ENCODE measurements around the gene NR1I2.

NR1I2 gene

GRCh38 chr3:119759962-119760361, 21.9 kb upstream of the NR1I2 start:
- Histone ChIP-seq H3K4me3 (ENCODE audit: insufficient read depth, low read depth, low read length, poor library complexity, severe bottlenecking) (no peak overlapping the region), H3K27me3 (replicated peaks; ENCODE audit: control insufficient read depth, insufficient read depth, low read length, poor library complexity, severe bottlenecking) (no peaks in the 10 kb centered on the region), H3K9me3 (ENCODE audit: control insufficient read depth, low read length) (no peaks in the 10 kb centered on the region), H3K4me1 (ENCODE audit: control insufficient read depth, insufficient read depth, low read length, poor library complexity, severe bottlenecking) (no peaks in the 10 kb centered on the region), H3K36me3 (ENCODE audit: control insufficient read depth, insufficient read depth, low read length) (no peaks in the 10 kb centered on the region), H3K27ac (ENCODE audit: insufficient read depth, low read length, poor library complexity, severe bottlenecking) (no peak overlapping the region)
- DNase-seq, result no peak

DNA sequence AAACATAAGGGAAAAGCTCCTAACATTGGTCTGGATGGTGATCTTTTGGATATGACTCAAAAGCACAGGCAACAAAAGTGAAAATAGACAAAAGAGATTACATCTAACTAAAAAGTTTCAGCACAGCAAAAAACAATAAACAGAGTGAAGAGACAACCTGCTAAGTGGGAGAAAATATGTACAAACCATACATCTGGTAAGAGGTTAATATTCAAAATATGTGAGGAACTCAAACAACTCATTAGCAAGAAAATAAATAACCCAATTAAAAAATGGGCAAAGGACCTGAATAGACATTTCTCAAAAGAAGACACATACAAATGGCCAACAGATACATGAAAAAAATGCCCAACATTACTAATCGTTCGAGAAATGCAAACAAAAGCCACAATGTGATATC, 19.0 kb upstream of the NR1I2 start:
- H3K36me3 ChIP-seq (ENCODE audit: control insufficient read depth, insufficient read depth, low read length), result no peaks in the 10 kb centered on the region
- H3K4me1 ChIP-seq (ENCODE audit: control insufficient read depth, insufficient read depth, low read length, poor library complexity, severe bottlenecking), result no peaks in the 10 kb centered on the region
- no peak overlapping the region for H3K4me3 ChIP-seq (ENCODE audit: insufficient read depth, low read depth, low read length, poor library complexity, severe bottlenecking)
- H3K27ac ChIP-seq (ENCODE audit: insufficient read depth, low read length, poor library complexity, severe bottlenecking), result no peak overlapping the region
- no peak for DNase-seq
- H3K27me3 ChIP-seq (replicated peaks; ENCODE audit: control insufficient read depth, insufficient read depth, low read length, poor library complexity, severe bottlenecking), result no peaks in the 10 kb centered on the region
- no peaks in the 10 kb centered on the region for H3K9me3 ChIP-seq (ENCODE audit: control insufficient read depth, low read length)

DNA sequence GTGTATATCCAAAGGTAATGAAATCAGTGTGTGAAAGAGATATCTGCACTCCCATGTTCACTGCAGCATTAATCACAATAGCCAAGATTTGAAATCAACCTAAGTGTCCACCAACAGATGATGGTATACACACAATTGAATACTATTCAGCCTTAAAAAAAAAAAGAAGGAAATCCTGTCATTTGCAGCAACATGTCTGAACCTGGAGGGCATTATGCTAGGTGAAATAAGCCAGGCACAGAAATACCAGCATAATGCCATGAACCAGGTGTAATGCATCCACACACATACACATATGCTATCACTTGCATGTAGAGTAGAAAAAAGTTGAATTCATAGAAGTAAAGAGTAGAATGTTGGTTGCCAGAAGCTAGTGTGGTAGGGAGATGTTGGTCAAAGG, 18.4 kb upstream of the NR1I2 start:
- H3K9me3 ChIP-seq (ENCODE audit: control insufficient read depth, low read length), result no peaks in the 10 kb centered on the region
- no peaks in the 10 kb centered on the region for H3K27me3 ChIP-seq (replicated peaks; ENCODE audit: control insufficient read depth, insufficient read depth, low read length, poor library complexity, severe bottlenecking)
- no peaks in the 10 kb centered on the region for H3K4me1 ChIP-seq (ENCODE audit: control insufficient read depth, insufficient read depth, low read length, poor library complexity, severe bottlenecking)
- no peaks in the 10 kb centered on the region for H3K36me3 ChIP-seq (ENCODE audit: control insufficient read depth, insufficient read depth, low read length)
- DNase-seq, result no peak
- no peak overlapping the region for H3K4me3 ChIP-seq (ENCODE audit: insufficient read depth, low read depth, low read length, poor library complexity, severe bottlenecking)
- H3K27ac ChIP-seq (ENCODE audit: insufficient read depth, low read length, poor library complexity, severe bottlenecking), result no peak overlapping the region

- no peak overlapping the region for H3K27ac ChIP-seq (ENCODE audit: insufficient read depth, low read length, poor library complexity, severe bottlenecking)
- no peaks in the 10 kb centered on the region for H3K4me1 ChIP-seq (ENCODE audit: control insufficient read depth, insufficient read depth, low read length, poor library complexity, severe bottlenecking)
- H3K4me3 ChIP-seq (ENCODE audit: insufficient read depth, low read depth, low read length, poor library complexity, severe bottlenecking), result no peak overlapping the region
- no peaks in the 10 kb centered on the region for H3K9me3 ChIP-seq (ENCODE audit: control insufficient read depth, low read length)
- H3K36me3 ChIP-seq (ENCODE audit: control insufficient read depth, insufficient read depth, low read length), result no peaks in the 10 kb centered on the region
- H3K27me3 ChIP-seq (replicated peaks; ENCODE audit: control insufficient read depth, insufficient read depth, low read length, poor library complexity, severe bottlenecking), result no peaks in the 10 kb centered on the region
- DNase-seq, result no peak
Measured at GRCh38 chr3:119765239-119765638, 16.7 kb upstream of the NR1I2 start.

- Histone ChIP-seq H3K36me3 (ENCODE audit: control insufficient read depth, insufficient read depth, low read length) (no peaks in the 10 kb centered on the region), H3K4me3 (ENCODE audit: insufficient read depth, low read depth, low read length, poor library complexity, severe bottlenecking) (no peak overlapping the region), H3K27me3 (replicated peaks; ENCODE audit: control insufficient read depth, insufficient read depth, low read length, poor library complexity, severe bottlenecking) (no peaks in the 10 kb centered on the region), H3K9me3 (ENCODE audit: control insufficient read depth, low read length) (no peaks in the 10 kb centered on the region), H3K27ac (ENCODE audit: insufficient read depth, low read length, poor library complexity, severe bottlenecking) (no peak overlapping the region), H3K4me1 (ENCODE audit: control insufficient read depth, insufficient read depth, low read length, poor library complexity, severe bottlenecking) (no peaks in the 10 kb centered on the region)
- DNase-seq, result no peak
Measured at GRCh38 chr3:119767936-119768601, 13.8 kb upstream of the NR1I2 start.

- no peaks in the 10 kb centered on the region for H3K27me3 ChIP-seq (replicated peaks; ENCODE audit: control insufficient read depth, insufficient read depth, low read length, poor library complexity, severe bottlenecking)
- DNase-seq, result no peak
- no peaks in the 10 kb centered on the region for H3K4me1 ChIP-seq (ENCODE audit: control insufficient read depth, insufficient read depth, low read length, poor library complexity, severe bottlenecking)
- H3K36me3 ChIP-seq (ENCODE audit: control insufficient read depth, insufficient read depth, low read length), result no peaks in the 10 kb centered on the region
- no peaks in the 10 kb centered on the region for H3K9me3 ChIP-seq (ENCODE audit: control insufficient read depth, low read length)
- H3K27ac ChIP-seq (ENCODE audit: insufficient read depth, low read length, poor library complexity, severe bottlenecking), result no peak overlapping the region
- no peak overlapping the region for H3K4me3 ChIP-seq (ENCODE audit: insufficient read depth, low read depth, low read length, poor library complexity, severe bottlenecking)
Measured at GRCh38 chr3:119768668-119769393, 13.1 kb upstream of the NR1I2 start.

- no peak overlapping the region for H3K4me3 ChIP-seq (ENCODE audit: insufficient read depth, low read depth, low read length, poor library complexity, severe bottlenecking)
- no peaks in the 10 kb centered on the region for H3K4me1 ChIP-seq (ENCODE audit: control insufficient read depth, insufficient read depth, low read length, poor library complexity, severe bottlenecking)
- no peaks in the 10 kb centered on the region for H3K36me3 ChIP-seq (ENCODE audit: control insufficient read depth, insufficient read depth, low read length)
- no peaks in the 10 kb centered on the region for H3K27me3 ChIP-seq (replicated peaks; ENCODE audit: control insufficient read depth, insufficient read depth, low read length, poor library complexity, severe bottlenecking)
- no peak for DNase-seq
- H3K9me3 ChIP-seq (ENCODE audit: control insufficient read depth, low read length), result no peaks in the 10 kb centered on the region
- no peak overlapping the region for H3K27ac ChIP-seq (ENCODE audit: insufficient read depth, low read length, poor library complexity, severe bottlenecking)
Measured at GRCh38 chr3:119769394-119770149, 12.3 kb upstream of the NR1I2 start.

DNA sequence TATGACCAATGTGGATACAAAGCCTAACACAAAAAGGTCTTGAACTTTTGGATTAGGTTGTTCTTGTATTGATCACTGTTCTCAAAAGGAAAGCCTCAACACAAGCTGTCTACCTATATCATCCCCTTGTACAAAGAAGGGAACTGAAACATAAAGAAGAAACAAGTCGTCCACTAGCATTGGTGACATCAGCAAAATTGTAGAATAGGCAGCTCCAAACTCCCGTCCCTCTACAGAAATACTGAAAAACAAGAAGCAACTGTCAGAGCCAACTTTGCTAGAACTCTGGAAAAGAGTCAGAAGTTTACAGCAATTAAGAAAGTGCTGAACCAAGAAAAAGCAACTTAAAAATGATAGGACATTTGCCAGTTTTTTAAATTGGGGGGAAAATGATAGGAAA, 7.5 kb upstream of the NR1I2 start:
- no peaks in the 10 kb centered on the region for H3K36me3 ChIP-seq (ENCODE audit: control insufficient read depth, insufficient read depth, low read length)
- no peak for DNase-seq
- no peaks in the 10 kb centered on the region for H3K9me3 ChIP-seq (ENCODE audit: control insufficient read depth, low read length)
- no peak overlapping the region for H3K4me3 ChIP-seq (ENCODE audit: insufficient read depth, low read depth, low read length, poor library complexity, severe bottlenecking)
- H3K27ac ChIP-seq (ENCODE audit: insufficient read depth, low read length, poor library complexity, severe bottlenecking), result no peak overlapping the region
- H3K27me3 ChIP-seq (replicated peaks; ENCODE audit: control insufficient read depth, insufficient read depth, low read length, poor library complexity, severe bottlenecking), result no peaks in the 10 kb centered on the region
- H3K4me1 ChIP-seq (ENCODE audit: control insufficient read depth, insufficient read depth, low read length, poor library complexity, severe bottlenecking), result no peaks in the 10 kb centered on the region

DNA sequence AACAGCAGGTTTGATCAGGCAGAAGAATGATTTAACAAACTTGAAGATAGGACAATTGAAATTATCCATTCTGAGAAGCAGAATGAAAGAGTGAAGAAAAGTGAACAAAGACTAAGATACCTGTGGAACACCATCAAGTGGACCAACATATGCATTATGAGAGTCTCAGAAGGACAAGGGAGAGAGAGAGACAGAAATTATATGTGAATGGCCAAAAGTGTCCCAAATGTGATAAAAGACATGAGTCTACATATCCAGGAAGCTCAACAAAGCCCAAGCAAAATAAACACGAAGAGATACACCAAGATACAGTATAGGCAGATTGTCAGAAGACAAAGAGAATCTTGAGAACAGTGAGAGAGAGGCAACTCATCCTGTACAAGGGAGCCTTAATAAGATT, 5.6 kb upstream of the NR1I2 start:
- Histone ChIP-seq H3K36me3 (ENCODE audit: control insufficient read depth, insufficient read depth, low read length) (no peaks in the 10 kb centered on the region), H3K4me3 (ENCODE audit: insufficient read depth, low read depth, low read length, poor library complexity, severe bottlenecking) (no peak overlapping the region), H3K4me1 (ENCODE audit: control insufficient read depth, insufficient read depth, low read length, poor library complexity, severe bottlenecking) (no peaks in the 10 kb centered on the region), H3K9me3 (ENCODE audit: control insufficient read depth, low read length) (no peaks in the 10 kb centered on the region), H3K27ac (ENCODE audit: insufficient read depth, low read length, poor library complexity, severe bottlenecking) (no peak overlapping the region), H3K27me3 (replicated peaks; ENCODE audit: control insufficient read depth, insufficient read depth, low read length, poor library complexity, severe bottlenecking) (no peaks in the 10 kb centered on the region)
- DNase-seq, result no peak

GRCh38 chr3:119778176-119778575, 3.7 kb upstream of the NR1I2 start:
- Histone ChIP-seq H3K36me3 (ENCODE audit: control insufficient read depth, insufficient read depth, low read length) (no peaks in the 10 kb centered on the region), H3K4me1 (ENCODE audit: control insufficient read depth, insufficient read depth, low read length, poor library complexity, severe bottlenecking) (no peaks in the 10 kb centered on the region), H3K27me3 (replicated peaks; ENCODE audit: control insufficient read depth, insufficient read depth, low read length, poor library complexity, severe bottlenecking) (no peaks in the 10 kb centered on the region), H3K4me3 (ENCODE audit: insufficient read depth, low read depth, low read length, poor library complexity, severe bottlenecking) (no peak overlapping the region), H3K27ac (ENCODE audit: insufficient read depth, low read length, poor library complexity, severe bottlenecking) (no peak overlapping the region), H3K9me3 (ENCODE audit: control insufficient read depth, low read length) (no peaks in the 10 kb centered on the region)
- DNase-seq, result no peak

All from effector memory CD4-positive, alpha-beta T cell (primary cell).